Aorta (tissue), 5 donors: Measurements from ENCODE around the gene WDR31. TPM values are rescaled to one million over a fixed set of nuclear protein-coding genes. Genes with fewer than 3 reads are reported as not detected.
"Not testable (repeated sequence)": the region's sequence is repeated elsewhere in the genome, so short reads cannot be mapped to it uniquely, and the experiment has no call there.

Source experiments
- ATAC-seq: fragments of 200-7000 bp; cut with Tn5 transposase; one replicate; pipeline ENCODE4 v1.9.1; 2022; ENCODE audit warnings: moderate library complexity; ENCODE audit not compliant: low FRiP score
- DNase-seq, 2 donors: peaks; one replicate each; pipeline ENCODE4 v3.0.0-alpha.2; 2020
- H3K27ac ChIP-seq, 2 donors: one replicate each; pipeline ENCODE4 v1.5.1; 2013; ENCODE audit warnings: low read length in 2 of 2, mild to moderate bottlenecking in 2 of 2, moderate library complexity in 2 of 2, control low read depth in 1 of 2, inconsistent platforms in 1 of 2, low read depth in 1 of 2
- H3K27me3 ChIP-seq, 2 donors: one replicate each; pipeline ENCODE4 v1.6.1; 2013; ENCODE audit warnings: control low read depth in 1 of 2, low read length in 1 of 2, mild to moderate bottlenecking in 1 of 2, moderate library complexity in 1 of 2; ENCODE audit not compliant: insufficient read depth in 2 of 2, control insufficient read depth in 1 of 2
- H3K36me3 ChIP-seq, 2 donors: one replicate each; pipeline ENCODE4 v1.6.1; 2013; ENCODE audit warnings: control low read depth in 1 of 2, low read length in 1 of 2, mild to moderate bottlenecking in 1 of 2; ENCODE audit not compliant: insufficient read depth in 2 of 2, control insufficient read depth in 1 of 2
- H3K4me1 ChIP-seq, 2 donors: one replicate each; pipeline ENCODE4 v1.6.1; 2013; ENCODE audit warnings: low read length in 2 of 2, control low read depth in 1 of 2, mild to moderate bottlenecking in 1 of 2, moderate library complexity in 1 of 2; ENCODE audit not compliant: insufficient read depth in 2 of 2, control insufficient read depth in 1 of 2
- H3K4me3 ChIP-seq, 2 donors: one replicate each; pipeline ENCODE4 v1.5.1; 2013; ENCODE audit warnings: low read length in 2 of 2, control low read depth in 1 of 2, mild to moderate bottlenecking in 1 of 2
- H3K9me3 ChIP-seq: one replicate; pipeline ENCODE4 v1.6.1; 2013; ENCODE audit warnings: mild to moderate bottlenecking, low read length; ENCODE audit not compliant: control insufficient read depth
- WGBS, 2 donors: extraction: QIAGEN DNeasy Blood & Tissue Kit; methylation state at CpG; one replicate each; pipeline ENCODE4 v1.1.7; 2013; 5-methylcytosine and 5-hydroxymethylcytosine counted together
- intact Hi-C, 2 donors: fragments of 100-400 bp; cut with DNase I; formaldehyde crosslinking; loops; one replicate each; pipeline versions ENCODE4 v1.14.2 to v1.15.0; 2022
- polyA plus RNA-seq, 2 donors: library from polyadenylated mRNA; stranded (reverse); fragments of 200-250 nt; gene quantifications; one replicate each; pipeline ENCODE4 v1.2.3, GENCODE V29; 2013
- total RNA-seq, 2 donors: library from RNA; stranded (reverse); fragmentation: NEBNext Ultra II Directional; extraction: Animal tissue kit (Norgen Biotek cat#: 25700); gene quantifications; one replicate each; pipeline ENCODE4 v1.2.1, GENCODE V29; 2021
- donor health status: healthy with polysubstance abuse.
- donor health status: Bipolar disorder and iron deficiency.
- donor health status: DM: no; HTN: no; CAD: no.
- donor health status: DM: no; HTN: no; CAD: no.
- donor health status: DM: yes; HTN: yes; CAD: no.

Gene WDR31
- total and polyA plus RNA-seq, 4 donors, result 0.54 to 2.1 (median 1.1) TPM

DNA sequence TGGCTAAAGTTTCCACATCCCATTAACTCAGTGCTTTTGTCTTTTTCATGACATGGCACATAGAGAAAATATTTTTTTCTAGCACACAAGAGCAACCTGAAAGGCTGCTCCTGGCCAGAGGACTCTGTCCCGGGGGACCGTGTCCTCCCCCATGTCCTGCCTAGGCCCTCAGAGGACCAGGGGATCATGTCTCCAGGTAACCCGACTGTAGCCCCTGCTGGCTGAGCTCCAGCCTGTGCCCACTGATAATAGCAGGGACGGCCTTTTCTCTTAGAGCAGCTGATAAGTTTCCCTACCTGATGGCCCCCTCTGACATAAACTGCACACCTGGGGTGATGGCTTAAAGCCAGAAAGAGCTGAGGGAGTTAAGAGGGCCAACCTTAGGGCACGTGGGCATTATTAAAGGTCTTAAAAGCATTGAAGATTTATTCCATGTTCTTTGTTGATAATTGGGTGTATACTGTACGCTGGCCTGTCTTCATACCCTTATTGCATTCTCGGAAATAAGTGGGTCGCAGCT lies 30.8 kb upstream of the WDR31 start:
- H3K4me3 ChIP-seq, result no peak overlapping the region
- no peaks in the 10 kb centered on the region for H3K9me3 ChIP-seq
- intact Hi-C loops, result loop anchor here in 1 of 2 donors (10.0 kb wide), 1 partner anchor 56 kb away; no protein-coding TSS in a partner anchor
- ATAC-seq, result no peak
- peaks cover 0 to 4% of the 10 kb centered on the region in 2 donors for H3K4me1 ChIP-seq
- H3K27ac ChIP-seq, result no peak overlapping the region
- H3K27me3 ChIP-seq, result no peaks in the 10 kb centered on the region
- H3K36me3 ChIP-seq, result peaks cover 0 to 4% of the 10 kb centered on the region in 2 donors
- DNase-seq, result no peak
- 79 to 83% methylated on average over 8 of the region's 8 CpGs for WGBS, 2 donors

DNA sequence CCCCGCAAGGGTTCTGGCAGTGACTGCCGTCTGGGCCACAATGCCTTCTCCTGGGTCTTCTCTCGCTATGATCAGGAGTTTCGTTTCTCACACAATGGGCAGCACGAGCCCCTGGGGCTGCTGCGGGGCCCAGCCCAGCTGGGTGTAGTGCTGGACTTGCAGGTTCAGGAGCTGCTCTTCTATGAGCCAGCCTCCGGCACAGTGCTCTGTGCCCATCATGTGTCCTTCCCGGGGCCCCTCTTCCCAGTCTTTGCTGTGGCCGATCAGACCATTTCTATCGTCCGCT lies 29.7 kb upstream of the WDR31 start:
- Histone ChIP-seq H3K36me3 (peaks cover 0 to 4% of the 10 kb centered on the region in 2 donors), H3K4me3 (no peak overlapping the region), H3K27ac (no peak overlapping the region), H3K27me3 (no peaks in the 10 kb centered on the region), H3K9me3 (no peaks in the 10 kb centered on the region), H3K4me1 (peaks cover 0 to 4% of the 10 kb centered on the region in 2 donors)
- intact Hi-C loops, result loop anchor here in 1 of 2 donors (10.0 kb wide), 1 partner anchor 55 kb away; no protein-coding TSS in a partner anchor
- DNase-seq (no peak), ATAC-seq (no peak)
- WGBS, 2 donors, result 89% methylated on average over 11 of the region's 11 CpGs

GRCh38 chr9:113368982-113369854 lies 29.1 kb upstream of the WDR31 start:
- Histone ChIP-seq H3K4me1 (peaks cover 0 to 4% of the 10 kb centered on the region in 2 donors), H3K27ac (no peak overlapping the region), H3K4me3 (no peak overlapping the region), H3K9me3 (no peaks in the 10 kb centered on the region), H3K27me3 (no peaks in the 10 kb centered on the region), H3K36me3 (peaks cover 0 to 2% of the 10 kb centered on the region in 2 donors)
- 78 to 83% methylated on average over 13 of the region's 13 CpGs for WGBS, 2 donors
- no peak for ATAC-seq
- intact Hi-C loops, result no loop called here
- DNase-seq, result no peak

DNA sequence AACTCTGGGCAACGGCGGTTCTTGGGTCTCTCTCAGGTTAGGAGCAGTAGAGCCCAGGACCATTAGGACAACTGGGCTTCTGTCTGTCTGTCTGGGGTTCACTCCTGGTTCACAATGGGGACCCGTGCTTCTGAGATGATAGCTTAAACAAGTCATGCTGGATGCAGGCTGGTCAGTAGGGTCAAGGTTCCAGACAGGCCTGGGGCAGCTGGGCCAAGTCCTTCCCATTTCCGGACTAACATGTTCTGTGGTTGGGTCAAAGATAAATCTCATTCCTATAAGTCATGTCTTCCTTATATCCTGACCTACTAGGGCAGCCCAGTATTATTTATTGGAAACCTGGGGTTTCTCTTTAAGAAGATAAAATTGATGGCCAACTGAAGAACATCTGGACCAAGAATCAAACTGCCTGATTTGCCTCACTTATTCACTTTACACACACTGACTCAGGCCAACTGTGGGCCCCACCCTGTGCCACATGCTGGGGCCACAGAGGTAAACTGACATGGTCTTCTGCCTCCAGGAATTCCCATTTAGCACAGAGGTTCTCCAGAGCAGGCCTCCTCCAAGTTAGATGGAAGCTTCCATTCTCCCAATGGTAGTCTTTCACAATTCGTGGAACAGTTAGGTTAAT lies 28.4 kb upstream of the WDR31 start:
- no peak for ATAC-seq
- intact Hi-C loops, result no loop called here
- WGBS, 2 donors, result 94 to 95% methylated on average over 5 of the region's 5 CpGs

GRCh38 chr9:113365652-113366051 lies 25.6 kb upstream of the WDR31 start:
- H3K36me3 ChIP-seq, H3K27me3 ChIP-seq, H3K27ac ChIP-seq, H3K4me3 ChIP-seq, ATAC-seq, intact Hi-C loops, H3K4me1 ChIP-seq, DNase-seq, H3K9me3 ChIP-seq: not testable (repeated sequence)
- WGBS, 2 donors, result 88 to 95% methylated on average over 3 of the region's 3 CpGs

More for the DNA sequence above, 28.4 kb upstream of the WDR31 start:
- Histone ChIP-seq H3K4me3 (no peak overlapping the region), H3K9me3 (no peaks in the 10 kb centered on the region), H3K27me3 (no peaks in the 10 kb centered on the region), H3K4me1 (peaks cover 0 to 4% of the 10 kb centered on the region in 2 donors), H3K27ac (no peak overlapping the region), H3K36me3 (no peaks in the 10 kb centered on the region)
- DNase-seq, result no peak

GRCh38 chr9:113364951-113365350 lies 24.9 kb upstream of the WDR31 start:
- no peaks in the 10 kb centered on the region for H3K4me1 ChIP-seq
- intact Hi-C loops, result no loop called here
- DNase-seq (no peak), ATAC-seq (no peak)
- WGBS, 2 donors, result 70 to 90% methylated on average over 1 of the region's 1 CpG
- H3K27ac ChIP-seq, result no peak overlapping the region
- no peaks in the 10 kb centered on the region for H3K36me3 ChIP-seq
- H3K9me3 ChIP-seq, result no peaks in the 10 kb centered on the region
- H3K4me3 ChIP-seq, result no peak overlapping the region
- H3K27me3 ChIP-seq, result no peaks in the 10 kb centered on the region

GRCh38 chr9:113363336-113363735 lies 23.3 kb upstream of the WDR31 start:
- no peaks in the 10 kb centered on the region for H3K9me3 ChIP-seq
- ATAC-seq, result no peak
- DNase-seq, result no peak
- H3K27ac ChIP-seq, result no peak overlapping the region
- no peaks in the 10 kb centered on the region for H3K36me3 ChIP-seq
- H3K27me3 ChIP-seq, result no peaks in the 10 kb centered on the region
- 64 to 76% methylated on average over 3 of the region's 3 CpGs for WGBS, 2 donors
- intact Hi-C loops, result no loop called here
- no peak overlapping the region for H3K4me3 ChIP-seq
- H3K4me1 ChIP-seq, result no peaks in the 10 kb centered on the region

GRCh38 chr9:113361304-113362018 lies 21.4 kb upstream of the WDR31 start:
- no peak for ATAC-seq
- no peaks in the 10 kb centered on the region for H3K36me3 ChIP-seq
- H3K4me1 ChIP-seq, result no peaks in the 10 kb centered on the region
- intact Hi-C loops, result no loop called here
- H3K27me3 ChIP-seq, result no peaks in the 10 kb centered on the region
- no peak overlapping the region for H3K27ac ChIP-seq
- no peak for DNase-seq
- 70 to 72% methylated on average over 7 of the region's 7 CpGs for WGBS, 2 donors
- no peaks in the 10 kb centered on the region for H3K9me3 ChIP-seq
- no peak overlapping the region for H3K4me3 ChIP-seq
